Caki2 (cell line): Measurements from ENCODE around the gene TULP4. TPM values are rescaled to one million over a fixed set of nuclear protein-coding genes. Genes with fewer than 3 reads are reported as not detected.
"Not testable (repeated sequence)": the region's sequence is repeated elsewhere in the genome, so short reads cannot be mapped to it uniquely, and the experiment has no call there.

Experiments used
- DNase-seq: peaks from one replicate; pipeline ENCODE4 v3.0.0-alpha.2; 2015; ENCODE audit warnings: low read depth
- in situ Hi-C: cut with HindIII; loops from 2 replicates; pipeline ENCODE4 v1.10.0; 2016; ENCODE audit warnings: low sequenced_read_pairs, low pct_unique_long_range_greater_than_20kb, mixed read lengths
- total RNA-seq: library from RNA; depleted of rRNA; stranded (reverse); fragments of >200 nt; shearing (Covaris generic); gene quantifications from 2 replicates; pipeline ENCODE4 v1.2.3, GENCODE V29; 2014; ENCODE audit warnings: low replicate concordance

Gene TULP4
- total RNA-seq, 1 experiment from 2014 or later = 36.0 TPM

GRCh38 chr6:158545043-158545966, 233.0 kb downstream of the TULP4 start:
- in situ Hi-C loops = no loop called here
- DNase-seq = no peak

GRCh38 chr6:158548418-158549161, 236.3 kb downstream of the TULP4 start:
- in situ Hi-C loops = no loop called here
- DNase-seq = no peak

- no peak for DNase-seq
- in situ Hi-C loops = no loop called here
Measured at GRCh38 chr6:158552055-158552795, 240.0 kb downstream of the TULP4 start.

- in situ Hi-C loops = no loop called here
- no peak for DNase-seq
Measured at GRCh38 chr6:158552796-158553138, 240.5 kb downstream of the TULP4 start.

- no peak for DNase-seq
- in situ Hi-C loops = no loop called here
Measured at GRCh38 chr6:158554611-158555361, 242.5 kb downstream of the TULP4 start.

GRCh38 chr6:158556113-158556512, 243.8 kb downstream of the TULP4 start:
- DNase-seq = no peak
- in situ Hi-C loops = no loop called here

GRCh38 chr6:158557110-158557509, 244.8 kb downstream of the TULP4 start:
- in situ Hi-C loops, DNase-seq: not testable (repeated sequence)

- DNase-seq = no peak
- in situ Hi-C loops = no loop called here
Measured at GRCh38 chr6:158557927-158558326, 245.7 kb downstream of the TULP4 start.

GRCh38 chr6:158558415-158559306, 246.4 kb downstream of the TULP4 start:
- DNase-seq = no peak
- in situ Hi-C loops = no loop called here

GRCh38 chr6:158559338-158559894, 247.2 kb downstream of the TULP4 start:
- DNase-seq = no peak
- in situ Hi-C loops = no loop called here

GRCh38 chr6:158559895-158560835, 247.9 kb downstream of the TULP4 start, which contains the start of gene TMEM181:
TMEM181 (plus strand) TSS chr6:158560091; CDS start chr6:158560225, 134 bp downstream.
- in situ Hi-C loops = no loop called here
- peak; percentile 62 for DNase-seq

GRCh38 chr6:158560836-158561320, 248.6 kb downstream of the TULP4 start:
- in situ Hi-C loops = no loop called here
- peak; percentile 12 for DNase-seq
